ENCODE results near the gene MRPL48.

- TF ChIP-seq CTCF (conservative IDR thresholded peaks at IDR 0.05 in 1 of 2, IDR thresholded peaks at IDR 0.05 in 1 of 2; ENCODE audit: extremely low read depth in 1 of 2, insufficient read depth in 1 of 2, low read depth in 1 of 2, low read length in 2 of 2) (no peak), EZH2 (IDR thresholded peaks at IDR 0.05; ENCODE audit: borderline replicate concordance, low read length) (no peak)
These were observed 13.5 kb downstream of the MRPL48 start for GRCh38 chr11:73801136-73801535.
